ENCODE data around the gene WDR70.

The WDR70 gene

GRCh38 chr5:37694867-37695266 lies 315.7 kb downstream of the WDR70 start:
- Histone ChIP-seq H3K9ac (ENCODE audit: low read length) (no peak overlapping the region), H3K27me3 (ENCODE audit: control insufficient read depth, insufficient read depth, low read length) (no peaks in the 10 kb centered on the region), H3K36me3 (ENCODE audit: control insufficient read depth, insufficient read depth, low read length) (no peaks in the 10 kb centered on the region), H3K27ac (ENCODE audit: low read depth, low read length) (no peak overlapping the region), H3K4me1 (ENCODE audit: control insufficient read depth, insufficient read depth, low read length) (no peaks in the 10 kb centered on the region), H3K4me3 (ENCODE audit: low read length) (no peak overlapping the region)

- H3K36me3 ChIP-seq (ENCODE audit: control insufficient read depth, insufficient read depth, low read length): no peaks in the 10 kb centered on the region
- no peaks in the 10 kb centered on the region for H3K27me3 ChIP-seq (ENCODE audit: control insufficient read depth, insufficient read depth, low read length)
- H3K4me1 ChIP-seq (ENCODE audit: control insufficient read depth, insufficient read depth, low read length): no peaks in the 10 kb centered on the region
- no peak overlapping the region for H3K27ac ChIP-seq (ENCODE audit: low read depth, low read length)
- H3K9ac ChIP-seq (ENCODE audit: low read length): no peak overlapping the region
- no peak overlapping the region for H3K4me3 ChIP-seq (ENCODE audit: low read length)
Measured at GRCh38 chr5:37695647-37696046, 316.5 kb downstream of the WDR70 start.

GRCh38 chr5:37696190-37697021 lies 317.3 kb downstream of the WDR70 start:
- H3K9ac ChIP-seq (ENCODE audit: low read length): no peak overlapping the region
- no peaks in the 10 kb centered on the region for H3K36me3 ChIP-seq (ENCODE audit: control insufficient read depth, insufficient read depth, low read length)
- no peak overlapping the region for H3K27ac ChIP-seq (ENCODE audit: low read depth, low read length)
- no peaks in the 10 kb centered on the region for H3K27me3 ChIP-seq (ENCODE audit: control insufficient read depth, insufficient read depth, low read length)
- no peaks in the 10 kb centered on the region for H3K4me1 ChIP-seq (ENCODE audit: control insufficient read depth, insufficient read depth, low read length)
- H3K4me3 ChIP-seq (ENCODE audit: low read length): no peak overlapping the region

- no peak overlapping the region for H3K9ac ChIP-seq (ENCODE audit: low read length)
- H3K27ac ChIP-seq (ENCODE audit: low read depth, low read length): no peak overlapping the region
- H3K27me3 ChIP-seq (ENCODE audit: control insufficient read depth, insufficient read depth, low read length): no peaks in the 10 kb centered on the region
- no peaks in the 10 kb centered on the region for H3K36me3 ChIP-seq (ENCODE audit: control insufficient read depth, insufficient read depth, low read length)
- H3K4me1 ChIP-seq (ENCODE audit: control insufficient read depth, insufficient read depth, low read length): no peaks in the 10 kb centered on the region
- H3K4me3 ChIP-seq (ENCODE audit: low read length): no peak overlapping the region
Measured at GRCh38 chr5:37701868-37702267, 322.8 kb downstream of the WDR70 start.

GRCh38 chr5:37703841-37704241 lies 324.7 kb downstream of the WDR70 start:
- no peak overlapping the region for H3K27ac ChIP-seq (ENCODE audit: low read depth, low read length)
- no peaks in the 10 kb centered on the region for H3K4me1 ChIP-seq (ENCODE audit: control insufficient read depth, insufficient read depth, low read length)
- no peak overlapping the region for H3K9ac ChIP-seq (ENCODE audit: low read length)
- no peak overlapping the region for H3K4me3 ChIP-seq (ENCODE audit: low read length)
- no peaks in the 10 kb centered on the region for H3K36me3 ChIP-seq (ENCODE audit: control insufficient read depth, insufficient read depth, low read length)
- H3K27me3 ChIP-seq (ENCODE audit: control insufficient read depth, insufficient read depth, low read length): no peaks in the 10 kb centered on the region

- Histone ChIP-seq H3K36me3 (ENCODE audit: control insufficient read depth, insufficient read depth, low read length) (no peaks in the 10 kb centered on the region), H3K4me3 (ENCODE audit: low read length) (no peak overlapping the region), H3K4me1 (ENCODE audit: control insufficient read depth, insufficient read depth, low read length) (no peaks in the 10 kb centered on the region), H3K27ac (ENCODE audit: low read depth, low read length) (no peak overlapping the region), H3K27me3 (ENCODE audit: control insufficient read depth, insufficient read depth, low read length) (no peaks in the 10 kb centered on the region), H3K9ac (ENCODE audit: low read length) (no peak overlapping the region)
Measured at GRCh38 chr5:37704406-37704805, 325.3 kb downstream of the WDR70 start.

GRCh38 chr5:37709020-37709419 lies 329.9 kb downstream of the WDR70 start:
- H3K4me3 ChIP-seq (ENCODE audit: low read length): no peak overlapping the region
- H3K36me3 ChIP-seq (ENCODE audit: control insufficient read depth, insufficient read depth, low read length): no peaks in the 10 kb centered on the region
- no peaks in the 10 kb centered on the region for H3K27me3 ChIP-seq (ENCODE audit: control insufficient read depth, insufficient read depth, low read length)

GRCh38 chr5:37710965-37711364 lies 331.8 kb downstream of the WDR70 start:
- Histone ChIP-seq H3K27ac (ENCODE audit: low read depth, low read length) (no peak overlapping the region), H3K4me1 (ENCODE audit: control insufficient read depth, insufficient read depth, low read length) (no peaks in the 10 kb centered on the region), H3K9ac (ENCODE audit: low read length) (no peak overlapping the region), H3K36me3 (ENCODE audit: control insufficient read depth, insufficient read depth, low read length) (no peaks in the 10 kb centered on the region), H3K4me3 (ENCODE audit: low read length) (no peak overlapping the region), H3K27me3 (ENCODE audit: control insufficient read depth, insufficient read depth, low read length) (no peaks in the 10 kb centered on the region)

More at GRCh38 chr5:37709020-37709419, 329.9 kb downstream of the WDR70 start:
- no peak overlapping the region for H3K27ac ChIP-seq (ENCODE audit: low read depth, low read length)
- H3K4me1 ChIP-seq (ENCODE audit: control insufficient read depth, insufficient read depth, low read length): no peaks in the 10 kb centered on the region
- H3K9ac ChIP-seq (ENCODE audit: low read length): no peak overlapping the region

- Histone ChIP-seq H3K27me3 (ENCODE audit: control insufficient read depth, insufficient read depth, low read length) (no peaks in the 10 kb centered on the region), H3K4me3 (ENCODE audit: low read length) (no peak overlapping the region), H3K36me3 (ENCODE audit: control insufficient read depth, insufficient read depth, low read length) (no peaks in the 10 kb centered on the region), H3K9ac (ENCODE audit: low read length) (no peak overlapping the region), H3K27ac (ENCODE audit: low read depth, low read length) (no peak overlapping the region), H3K4me1 (ENCODE audit: control insufficient read depth, insufficient read depth, low read length) (peaks cover 11% of the 10 kb centered on the region)
Measured at GRCh38 chr5:37712750-37713149, 333.6 kb downstream of the WDR70 start.

GRCh38 chr5:37714756-37715155 lies 335.6 kb downstream of the WDR70 start:
- H3K27me3 ChIP-seq (ENCODE audit: control insufficient read depth, insufficient read depth, low read length): no peaks in the 10 kb centered on the region
- no peaks in the 10 kb centered on the region for H3K36me3 ChIP-seq (ENCODE audit: control insufficient read depth, insufficient read depth, low read length)
- H3K4me3 ChIP-seq (ENCODE audit: low read length): no peak overlapping the region
- H3K27ac ChIP-seq (ENCODE audit: low read depth, low read length): no peak overlapping the region
- H3K4me1 ChIP-seq (ENCODE audit: control insufficient read depth, insufficient read depth, low read length): peaks cover 17% of the 10 kb centered on the region
- H3K9ac ChIP-seq (ENCODE audit: low read length): no peak overlapping the region

- no peaks in the 10 kb centered on the region for H3K27me3 ChIP-seq (ENCODE audit: control insufficient read depth, insufficient read depth, low read length)
- no peak overlapping the region for H3K27ac ChIP-seq (ENCODE audit: low read depth, low read length)
- H3K36me3 ChIP-seq (ENCODE audit: control insufficient read depth, insufficient read depth, low read length): no peaks in the 10 kb centered on the region
- H3K4me1 ChIP-seq (ENCODE audit: control insufficient read depth, insufficient read depth, low read length): peaks cover 17% of the 10 kb centered on the region
- no peak overlapping the region for H3K4me3 ChIP-seq (ENCODE audit: low read length)
- H3K9ac ChIP-seq (ENCODE audit: low read length): no peak overlapping the region
Measured at GRCh38 chr5:37715361-37715760, 336.2 kb downstream of the WDR70 start.

GRCh38 chr5:37715992-37716391 lies 336.9 kb downstream of the WDR70 start:
- H3K27me3 ChIP-seq (ENCODE audit: control insufficient read depth, insufficient read depth, low read length): no peaks in the 10 kb centered on the region
- H3K4me3 ChIP-seq (ENCODE audit: low read length): no peak overlapping the region
- H3K4me1 ChIP-seq (ENCODE audit: control insufficient read depth, insufficient read depth, low read length): peaks cover 17% of the 10 kb centered on the region
- H3K27ac ChIP-seq (ENCODE audit: low read depth, low read length): no peak overlapping the region
- H3K9ac ChIP-seq (ENCODE audit: low read length): no peak overlapping the region
- H3K36me3 ChIP-seq (ENCODE audit: control insufficient read depth, insufficient read depth, low read length): no peaks in the 10 kb centered on the region

GRCh38 chr5:37716405-37716804 lies 337.3 kb downstream of the WDR70 start:
- Histone ChIP-seq H3K4me1 (ENCODE audit: control insufficient read depth, insufficient read depth, low read length) (peaks cover 17% of the 10 kb centered on the region), H3K27ac (ENCODE audit: low read depth, low read length) (no peak overlapping the region), H3K36me3 (ENCODE audit: control insufficient read depth, insufficient read depth, low read length) (no peaks in the 10 kb centered on the region), H3K4me3 (ENCODE audit: low read length) (no peak overlapping the region), H3K9ac (ENCODE audit: low read length) (no peak overlapping the region), H3K27me3 (ENCODE audit: control insufficient read depth, insufficient read depth, low read length) (no peaks in the 10 kb centered on the region)

All from rectal smooth muscle tissue (tissue), 1 donor.